PC-9 (cell line): ENCODE measurements around the gene SLC6A3. TPM values are rescaled to one million over a fixed set of nuclear protein-coding genes. Genes with fewer than 3 reads are reported as not detected.

ENCODE experiments used
- BruUV-seq: library from RNA; stranded (reverse); fragments of 400-500 nt; replicated peaks from 2 replicates; lab custom pipeline; 2021; lab: Mats Ljungman, UMichigan
- CTCF ChIA-PET: fragments of 300-600 bp; sonication (Branson Sonifier 250); formaldehyde crosslinking; loops from one replicate; lab custom pipeline; 2022; ENCODE audit warnings: antibody characterized with exemption; lab: Charles Lee
- POLR2A ChIA-PET: fragments of 300-600 bp; sonication (Branson Sonifier 250); formaldehyde crosslinking; loops from one replicate; lab custom pipeline; 2022; ENCODE audit warnings: antibody characterized with exemption; ENCODE audit not compliant: unreplicated experiment; lab: Charles Lee
- DNase-seq, 2 experiments: peaks; one replicate each; pipeline versions ENCODE4 v3.0.0 to v3.0.0-alpha.2; 2015 to 2022; ENCODE audit warnings: mixed read lengths in 1 of 2
- H2AFZ ChIP-seq: fragments of 200-600 bp; sonication (generic); 2 replicates; pipeline ENCODE4 v1.8.1; 2017; ENCODE audit warnings: antibody characterized with exemption
- H3F3A ChIP-seq: fragments of 200-600 bp; sonication (generic); 2 replicates; pipeline ENCODE4 v1.8.1; 2017; ENCODE audit warnings: antibody characterized with exemption, mild to moderate bottlenecking, low read depth; ENCODE audit not compliant: insufficient read depth
- H3K27ac ChIP-seq: fragments of 200-600 bp; sonication (generic); 2 replicates; pipeline ENCODE4 v1.6.1; 2016; ENCODE audit warnings: mixed run types
- H3K27me3 ChIP-seq: fragments of 200-600 bp; sonication (generic); 2 replicates; pipeline ENCODE4 v1.6.1; 2016; ENCODE audit warnings: low read depth, mixed run types; ENCODE audit not compliant: insufficient read depth
- H3K36me3 ChIP-seq: fragments of 200-600 bp; sonication (generic); 2 replicates; pipeline ENCODE4 v1.6.1; 2016; ENCODE audit warnings: low read depth, mixed run types
- H3K4me1 ChIP-seq: fragments of 200-600 bp; sonication (generic); replicated peaks from 2 replicates; pipeline ENCODE4 v1.6.1; 2016; ENCODE audit warnings: mixed run types; ENCODE audit not compliant: insufficient read depth
- H3K4me2 ChIP-seq: fragments of 200-600 bp; sonication (generic); 2 replicates; pipeline ENCODE4 v1.6.1; 2017; ENCODE audit warnings: mixed run types
- H3K4me3 ChIP-seq: fragments of 200-600 bp; sonication (generic); 2 replicates; pipeline ENCODE4 v1.6.1; 2016; ENCODE audit warnings: mixed run types
- H3K79me2 ChIP-seq: fragments of 200-600 bp; sonication (generic); 2 replicates; pipeline ENCODE4 v1.6.1; 2017; ENCODE audit warnings: low read depth, mixed run types
- H3K9me2 ChIP-seq: fragments of 200-600 bp; sonication (generic); 2 replicates; pipeline ENCODE4 v1.8.1; 2017; ENCODE audit warnings: mild to moderate bottlenecking; ENCODE audit not compliant: insufficient read depth
- H3K9me3 ChIP-seq: fragments of 200-600 bp; sonication (generic); 2 replicates; pipeline ENCODE4 v1.8.1; 2016; ENCODE audit warnings: low read depth; ENCODE audit not compliant: insufficient read depth
- H4K20me1 ChIP-seq: fragments of 200-600 bp; sonication (generic); 2 replicates; pipeline ENCODE4 v1.8.1; 2017; ENCODE audit not compliant: insufficient read depth
- CTCF ChIP-seq: fragments of 200-600 bp; sonication (generic); conservative IDR thresholded peaks from 2 replicates; pipeline ENCODE4 v1.6.1; 2017; ENCODE audit warnings: mixed run types, antibody characterized with exemption, mild to moderate bottlenecking, moderate library complexity
- EZH2 ChIP-seq: fragments of 200-600 bp; sonication (generic); IDR thresholded peaks from 2 replicates; pipeline ENCODE4 v1.8.0; 2017; ENCODE audit warnings: antibody characterized with exemption, low read depth
- intact Hi-C: fragments of 100-400 bp; cut with micrococcal nuclease; formaldehyde crosslinking; loops from one replicate; pipeline ENCODE4 v1.10.0; 2022; ENCODE audit not compliant: unreplicated experiment
- total RNA-seq: library from RNA; stranded (reverse); gene quantifications from 2 replicates; pipeline ENCODE4 v1.2.3, GENCODE V29; 2021

Gene SLC6A3
- total RNA-seq, 1 experiment from 2014 or later: not detected

- Histone ChIP-seq H4K20me1 (no peaks in the 10 kb centered on the region), H3K27me3 (peaks cover 56% of the 10 kb centered on the region), H3K79me2 (peaks cover 2% of the 10 kb centered on the region; the same call in 1 of the 2 replicates), H3K4me3 (no peak overlapping the region), H2AFZ (no peak overlapping the region), H3K4me2 (no peak overlapping the region), H3K27ac (no peak overlapping the region), H3K9me2 (no peaks in the 10 kb centered on the region), H3K4me1 (peaks cover under 1% of the 10 kb centered on the region; the same call in 1 of the 2 replicates), H3K36me3 (no peaks in the 10 kb centered on the region), H3K9me3 (no peaks in the 10 kb centered on the region), H3F3A (no peaks in the 10 kb centered on the region; the same call in 1 of the 2 replicates)
- DNase-seq: no peak
- ChIA-PET POLR2A (interaction anchor here (0.6 to 0.7 kb wide), 2 partner anchors 171 to 405 kb away, joined by 3 read pairs; no protein-coding TSS in a partner anchor), CTCF (no interaction called here)
- no peak for TF ChIP-seq CTCF
- no peak for TF ChIP-seq EZH2
- no TSS peak for BruUV-seq
- intact Hi-C loops: no loop called here
These were observed 94.1 kb downstream of the SLC6A3 start for GRCh38 chr5:1351156-1351555.

DNA sequence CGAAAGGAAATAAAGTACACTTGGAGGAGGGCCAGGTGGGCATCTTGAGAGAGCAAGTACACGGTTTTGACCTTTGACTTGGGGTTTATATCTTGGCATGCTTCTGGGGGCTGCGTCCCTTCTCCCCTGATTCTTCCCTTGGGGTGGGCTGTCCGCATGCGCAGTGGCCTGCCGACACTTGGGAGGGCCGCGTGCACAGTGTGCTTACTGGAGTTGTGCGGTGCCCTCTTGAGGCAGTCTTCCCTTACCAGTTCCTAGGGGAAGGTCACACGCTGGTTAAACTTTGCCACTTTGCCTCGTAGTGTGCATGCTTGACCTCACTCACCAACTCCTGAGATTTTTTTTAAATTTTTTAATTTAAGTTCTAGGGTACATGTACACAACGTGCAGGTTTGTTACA, 96.0 kb downstream of the SLC6A3 start:
- CTCF ChIA-PET: no interaction called here
- H3K36me3 ChIP-seq: no peaks in the 10 kb centered on the region
- no peak overlapping the region for H3K27ac ChIP-seq
- H3K4me1 ChIP-seq: peaks cover 5% of the 10 kb centered on the region; the same call in 1 of the 2 replicates
- BruUV-seq: no TSS peak
- H4K20me1 ChIP-seq: no peaks in the 10 kb centered on the region
- H3K4me3 ChIP-seq: no peak overlapping the region
- TF ChIP-seq CTCF: 0 out of 2 replicates have a peak, but pooled peaks have one; percentile 18
- no peak for TF ChIP-seq EZH2
- peaks cover 36% of the 10 kb centered on the region for H3K27me3 ChIP-seq
- DNase-seq: no peak
- POLR2A ChIA-PET: no interaction called here
- H3F3A ChIP-seq: no peaks in the 10 kb centered on the region
- intact Hi-C loops: loop anchor here (5.0 to 10.0 kb wide), 2 partner anchors 144 to 182 kb away; partner anchors contain the start of gene SLC6A19
- H3K9me2 ChIP-seq: no peaks in the 10 kb centered on the region
- no peak overlapping the region for H3K4me2 ChIP-seq
- H3K79me2 ChIP-seq: peaks cover 17% of the 10 kb centered on the region
- no peaks in the 10 kb centered on the region for H3K9me3 ChIP-seq
- no peak overlapping the region for H2AFZ ChIP-seq

DNA sequence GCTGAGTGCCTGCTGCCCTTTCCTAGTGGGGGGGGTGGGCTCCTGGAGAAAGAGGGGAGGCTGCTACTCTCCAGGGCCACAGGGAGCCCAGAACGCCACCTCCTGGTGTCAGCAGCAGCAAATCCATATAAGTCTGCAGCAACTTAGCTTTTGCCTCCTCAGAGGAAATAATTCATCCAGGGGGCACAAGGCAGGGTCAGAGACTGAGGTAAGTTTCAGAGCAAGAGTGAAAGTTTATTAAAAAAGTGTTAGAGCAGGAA, 96.3 kb downstream of the SLC6A3 start:
- Histone ChIP-seq H3K4me3 (no peak overlapping the region), H3K27ac (no peak overlapping the region), H3K27me3 (peaks cover 33% of the 10 kb centered on the region), H3K79me2 (peaks cover 20% of the 10 kb centered on the region), H3F3A (no peaks in the 10 kb centered on the region), H3K4me2 (no peak overlapping the region), H3K4me1 (peaks cover 9% of the 10 kb centered on the region), H3K36me3 (no peaks in the 10 kb centered on the region), H3K9me2 (no peaks in the 10 kb centered on the region), H2AFZ (no peak overlapping the region), H4K20me1 (peaks cover 1% of the 10 kb centered on the region), H3K9me3 (no peaks in the 10 kb centered on the region)
- 0 out of 2 replicates have a peak, but pooled peaks have one; percentile 7 for TF ChIP-seq CTCF
- no peak for TF ChIP-seq EZH2
- POLR2A ChIA-PET: no interaction called here
- BruUV-seq: no TSS peak
- CTCF ChIA-PET: no interaction called here
- DNase-seq: no peak
- intact Hi-C loops: loop anchor here (5.0 to 10.0 kb wide), 2 partner anchors 144 to 182 kb away; partner anchors contain the start of gene SLC6A19
